Suprapubic skin (tissue), 4 donors: ENCODE measurements around the gene TCF7L2.

Experiments
- CTCF ChIP-seq, 2 donors: fragments of 200-600 bp in 1 of 2; fragments of 450-650 bp in 1 of 2; sonication (generic) in 1 of 2; IDR thresholded peaks; one replicate each; pipeline ENCODE4 v1.5.1; 2016 to 2019; ENCODE audit warnings: antibody characterized with exemption in 2 of 2, mild to moderate bottlenecking in 1 of 2, moderate library complexity in 1 of 2
- EP300 ChIP-seq: sonication (generic); formaldehyde crosslinking; IDR thresholded peaks from one replicate; pipeline ENCODE4 v1.6.1; 2017; ENCODE audit warnings: antibody characterized with exemption
- POLR2AphosphoS5 ChIP-seq, 3 donors: sonication (generic); formaldehyde crosslinking; IDR thresholded peaks; one replicate each; pipeline ENCODE4 v1.6.1; 2017; ENCODE audit warnings: antibody characterized with exemption in 3 of 3

GRCh38 chr10:112917681-112918080, 32.4 kb upstream of the TCF7L2 start:
- TF ChIP-seq CTCF (IDR thresholded peaks at IDR 0.05) (no peak), POLR2AphosphoS5 (IDR thresholded peaks at IDR 0.05) (no peak), EP300 (no peak)
